HCT116 (cell line): Measurements from ENCODE around the gene SCAANT1. TPM values are rescaled to one million over a fixed set of nuclear protein-coding genes. Genes with fewer than 3 reads are reported as not detected.
A peak's percentile ranks its signal among the peaks of the same experiment; 100 is the strongest.

ENCODE experiments used
- ATAC-seq: fragments of 200-7000 bp; cut with Tn5 transposase; 2 replicates; pipeline ENCODE4 v1.9.1; 2020; ENCODE audit warnings: mild to moderate bottlenecking, moderate library complexity
- BruUV-seq: library from RNA; stranded (reverse); fragments of 400-500 nt; replicated peaks from 2 replicates; lab custom pipeline; 2021; lab: Mats Ljungman, UMichigan
- CTCF ChIA-PET: fragments of 300-600 bp; sonication (Branson Sonifier 250); formaldehyde crosslinking; loops from one replicate; lab custom pipeline; 2021; ENCODE audit warnings: antibody characterized with exemption; lab: Charles Lee
- POLR2A ChIA-PET: fragments of 300-600, 350-600 bp; sonication (Branson Sonifier 250); formaldehyde crosslinking; loops from one replicate; lab custom pipeline; 2021; ENCODE audit warnings: antibody characterized with exemption; lab: Charles Lee
- RAD21 ChIA-PET, 2 experiments: fragments of 300-600 bp; sonication (Branson Sonifier 250); formaldehyde crosslinking; loops; one replicate each; lab custom pipeline; 2023; ENCODE audit warnings: low total read pairs in 2 of 2; ENCODE audit not compliant: uncharacterized antibody in 2 of 2, unreplicated experiment in 2 of 2, low non-redundant PET in 1 of 2; lab: Charles Lee
- DNase-seq: peaks from one replicate; pipeline ENCODE4 v3.0.0-alpha.2; 2010; ENCODE audit warnings: low read depth, low spot score
- H2AFZ ChIP-seq: fragments of 200-600 bp; shearing (Covaris generic), sonication (generic); 2 replicates; pipeline ENCODE4 v1.6.1; 2017; ENCODE audit warnings: low read depth, mixed run types, mixed read lengths, antibody characterized with exemption, low read length; ENCODE audit not compliant: poor library complexity, severe bottlenecking
- H3K27ac ChIP-seq: 2 replicates; pipeline ENCODE4 v1.5.1; 2012; ENCODE audit warnings: low read depth, low read length
- H3K27me3 ChIP-seq: fragments of 200-600 bp; sonication (generic); 2 replicates; pipeline ENCODE4 v1.6.1; 2016; ENCODE audit warnings: mixed run types, low read length, mixed read lengths; ENCODE audit not compliant: insufficient read depth
- H3K36me3 ChIP-seq, 2 experiments: fragments of 200-500 bp in 1 of 2; fragments of 200-600 bp in 1 of 2; sonication (Bioruptor generic) in 1 of 2; sonication (generic) in 1 of 2; 2 replicates each; pipeline versions ENCODE4 v1.5.1 to v1.6.1; 2014 to 2016; ENCODE audit warnings: low read length in 2 of 2, inconsistent platforms in 1 of 2, mixed read lengths in 1 of 2, mixed run types in 1 of 2; ENCODE audit not compliant: insufficient read depth in 2 of 2, control insufficient read depth in 1 of 2
- H3K4me1 ChIP-seq, 2 experiments: fragments of 200-600 bp in 1 of 2; sonication (generic) in 1 of 2; 2 replicates each; pipeline versions ENCODE4 v1.5.1 to v1.6.1; 2012 to 2017; ENCODE audit warnings: low read length in 2 of 2, inconsistent platforms in 1 of 2, mild to moderate bottlenecking in 1 of 2, mixed read lengths in 1 of 2, mixed run types in 1 of 2, moderate library complexity in 1 of 2; ENCODE audit not compliant: insufficient read depth in 2 of 2, control insufficient read depth in 1 of 2
- H3K4me2 ChIP-seq: fragments of 200-600 bp; sonication (generic); 2 replicates; pipeline ENCODE4 v1.6.1; 2017; ENCODE audit warnings: mixed run types, low read length, mixed read lengths
- H3K4me3 ChIP-seq, 2 experiments: fragments of 200-600 bp in 1 of 2; sonication (generic) in 1 of 2; replicated peaks in 1 of 2; 2 replicates each; pipeline ENCODE4 v1.5.1; 2011 to 2016; ENCODE audit warnings: low read length in 2 of 2, control low read depth in 1 of 2, low read depth in 1 of 2, mild to moderate bottlenecking in 1 of 2, mixed read lengths in 1 of 2, mixed run types in 1 of 2
- H3K79me2 ChIP-seq: fragments of 200-600 bp; sonication (generic); 2 replicates; pipeline ENCODE4 v1.6.1; 2017; ENCODE audit warnings: mild to moderate bottlenecking, mixed run types, low read length, moderate library complexity, mixed read lengths; ENCODE audit not compliant: insufficient read depth
- H3K9ac ChIP-seq: fragments of 200-600 bp; sonication (generic); 2 replicates; pipeline ENCODE4 v1.6.1; 2016; ENCODE audit warnings: low read length, mixed read lengths
- H3K9me2 ChIP-seq: fragments of 200-600 bp; sonication (generic), shearing (Covaris generic); 2 replicates; pipeline ENCODE4 v1.6.1; 2017; ENCODE audit warnings: mixed run types, mild to moderate bottlenecking, moderate library complexity; ENCODE audit not compliant: insufficient read depth
- H3K9me3 ChIP-seq, 2 experiments: fragments of 200-500 bp in 1 of 2; fragments of 200-600 bp in 1 of 2; sonication (Bioruptor generic) in 1 of 2; sonication (generic) in 1 of 2; 2 replicates each; pipeline ENCODE4 v1.6.1; 2014 to 2017; ENCODE audit warnings: low read length in 2 of 2, mixed read lengths in 2 of 2, inconsistent platforms in 1 of 2, low read depth in 1 of 2, mild to moderate bottlenecking in 1 of 2, mixed run types in 1 of 2, moderate library complexity in 1 of 2; ENCODE audit not compliant: control insufficient read depth in 1 of 2, insufficient read depth in 1 of 2
- H4K20me1 ChIP-seq: fragments of 200-600 bp; sonication (generic), shearing (Covaris generic); 2 replicates; pipeline ENCODE4 v1.6.1; 2017; ENCODE audit warnings: mixed run types, mild to moderate bottlenecking, moderate library complexity; ENCODE audit not compliant: insufficient read depth
- ELF1 ChIP-seq: IDR thresholded peaks from 2 replicates; pipeline ENCODE4 v1.6.1; 2012; ENCODE audit warnings: low read depth, borderline replicate concordance
- EZH2 ChIP-seq: fragments of 200-600 bp; sonication (generic); IDR thresholded peaks from 2 replicates; pipeline ENCODE4 v1.6.1; 2017; ENCODE audit warnings: antibody characterized with exemption, mixed run types
- RAD21 ChIP-seq: IDR thresholded peaks from 2 replicates; pipeline ENCODE4 v1.6.1; 2012; ENCODE audit warnings: low read depth, mild to moderate bottlenecking
- intact Hi-C: fragments of 100-400 bp; cut with micrococcal nuclease; formaldehyde crosslinking; loops from 2 replicates; pipeline ENCODE4 v1.10.0; 2022
- total RNA-seq: library from RNA; stranded (reverse); gene quantifications from one replicate; pipeline ENCODE4 v1.2.1, GENCODE V29; 2021; ENCODE audit not compliant: unreplicated experiment
- TF ChIP-seq, protein P1 (sequence below), 3 experiments: fragments of 200-600 bp in 1 of 3; sonication (generic) in 1 of 3; IDR thresholded peaks in 2 of 3; conservative IDR thresholded peaks in 1 of 3; 2 replicates each; pipeline ENCODE4 v1.5.1; 2012 to 2017; ENCODE audit warnings: low read depth in 2 of 3, low read length in 2 of 3, antibody characterized with exemption in 1 of 3, borderline replicate concordance in 1 of 3, control low read depth in 1 of 3, mild to moderate bottlenecking in 1 of 3, mixed read lengths in 1 of 3, mixed run types in 1 of 3, moderate library complexity in 1 of 3; ENCODE audit not compliant: insufficient read depth in 1 of 3
- TF ChIP-seq, protein P2 (sequence below): IDR thresholded peaks from 2 replicates; pipeline ENCODE4 v1.6.1; 2012
- TF ChIP-seq, protein P3 (sequence below): IDR thresholded peaks from 2 replicates; pipeline ENCODE4 v1.6.1; 2011; ENCODE audit warnings: mild to moderate bottlenecking, low read length, moderate library complexity; ENCODE audit not compliant: insufficient replicate concordance; ENCODE audit errors: extremely low read depth

Gene SCAANT1
- total RNA-seq, 1 experiment from 2014 or later = not detected

DNA sequence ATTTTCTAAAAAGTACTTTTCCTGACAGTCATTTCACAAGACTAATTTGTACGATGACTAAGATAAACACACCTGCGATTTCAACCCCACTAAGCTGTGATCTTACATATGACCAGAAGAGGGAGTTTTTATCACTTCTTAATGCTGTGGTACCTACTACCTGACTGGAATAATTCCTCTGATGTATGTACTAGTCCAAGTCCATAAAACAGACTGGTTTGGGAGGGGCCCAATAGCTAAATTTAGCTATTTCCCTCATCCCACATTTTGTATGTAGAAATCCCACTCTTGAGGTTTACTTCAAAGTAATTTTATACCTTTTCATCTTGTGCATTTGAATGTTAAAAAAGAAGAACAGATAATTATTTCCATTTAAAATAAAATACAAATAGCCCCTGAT is 49.7 kb upstream of the SCAANT1 start:
- H3K9me3 ChIP-seq = no peaks in the 10 kb centered on the region
- CTCF ChIA-PET = interaction anchor here (1.0 to 1.3 kb wide), 3 partner anchors 10 to 16 kb away, joined by 3 to 4 read pairs (median 3); no protein-coding TSS in a partner anchor
- POLR2A ChIA-PET = no interaction called here
- peaks cover 59% of the 10 kb centered on the region for H3K79me2 ChIP-seq
- intact Hi-C loops = loop anchor here (1.0 kb wide), 1 partner anchor 31 kb away; no protein-coding TSS in a partner anchor
- no peaks in the 10 kb centered on the region for H3K9me2 ChIP-seq
- H4K20me1 ChIP-seq = peaks cover 4% of the 10 kb centered on the region; the same call in 1 of the 2 replicates
- H3K4me3 ChIP-seq = no peak overlapping the region
- H3K4me2 ChIP-seq = no peak overlapping the region
- H3K4me1 ChIP-seq = peaks cover 0 to 12% of the 10 kb centered on the region in 2 experiments; a peak in 3 of 4 replicates
- no peak overlapping the region for H3K9ac ChIP-seq
- no peak overlapping the region for H3K27ac ChIP-seq
- H3K36me3 ChIP-seq = no peaks in the 10 kb centered on the region
- DNase-seq = peak; percentile 39
- ATAC-seq = peak; percentile 84
- BruUV-seq = no TSS peak
- RAD21 ChIA-PET = no interaction called here
- TF ChIP-seq RAD21 (peak; percentile 44), EZH2 (no peak)
- TF ChIP-seq, protein P1, sequence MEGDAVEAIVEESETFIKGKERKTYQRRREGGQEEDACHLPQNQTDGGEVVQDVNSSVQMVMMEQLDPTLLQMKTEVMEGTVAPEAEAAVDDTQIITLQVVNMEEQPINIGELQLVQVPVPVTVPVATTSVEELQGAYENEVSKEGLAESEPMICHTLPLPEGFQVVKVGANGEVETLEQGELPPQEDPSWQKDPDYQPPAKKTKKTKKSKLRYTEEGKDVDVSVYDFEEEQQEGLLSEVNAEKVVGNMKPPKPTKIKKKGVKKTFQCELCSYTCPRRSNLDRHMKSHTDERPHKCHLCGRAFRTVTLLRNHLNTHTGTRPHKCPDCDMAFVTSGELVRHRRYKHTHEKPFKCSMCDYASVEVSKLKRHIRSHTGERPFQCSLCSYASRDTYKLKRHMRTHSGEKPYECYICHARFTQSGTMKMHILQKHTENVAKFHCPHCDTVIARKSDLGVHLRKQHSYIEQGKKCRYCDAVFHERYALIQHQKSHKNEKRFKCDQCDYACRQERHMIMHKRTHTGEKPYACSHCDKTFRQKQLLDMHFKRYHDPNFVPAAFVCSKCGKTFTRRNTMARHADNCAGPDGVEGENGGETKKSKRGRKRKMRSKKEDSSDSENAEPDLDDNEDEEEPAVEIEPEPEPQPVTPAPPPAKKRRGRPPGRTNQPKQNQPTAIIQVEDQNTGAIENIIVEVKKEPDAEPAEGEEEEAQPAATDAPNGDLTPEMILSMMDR (IDR thresholded peaks at IDR 0.05 in 2 of 3, conservative IDR thresholded peaks at IDR 0.05 in 1 of 3; ENCODE audit: borderline replicate concordance in 1 of 3, insufficient read depth in 1 of 3, low read depth in 2 of 3, low read length in 2 of 3) = peak; percentile 35 to 55 (median 51); a peak in 5 of 6 replicates
- TF ChIP-seq, all 23 proteins: peak for 2
- no peak overlapping the region for H2AFZ ChIP-seq
- H3K27me3 ChIP-seq = no peaks in the 10 kb centered on the region

DNA sequence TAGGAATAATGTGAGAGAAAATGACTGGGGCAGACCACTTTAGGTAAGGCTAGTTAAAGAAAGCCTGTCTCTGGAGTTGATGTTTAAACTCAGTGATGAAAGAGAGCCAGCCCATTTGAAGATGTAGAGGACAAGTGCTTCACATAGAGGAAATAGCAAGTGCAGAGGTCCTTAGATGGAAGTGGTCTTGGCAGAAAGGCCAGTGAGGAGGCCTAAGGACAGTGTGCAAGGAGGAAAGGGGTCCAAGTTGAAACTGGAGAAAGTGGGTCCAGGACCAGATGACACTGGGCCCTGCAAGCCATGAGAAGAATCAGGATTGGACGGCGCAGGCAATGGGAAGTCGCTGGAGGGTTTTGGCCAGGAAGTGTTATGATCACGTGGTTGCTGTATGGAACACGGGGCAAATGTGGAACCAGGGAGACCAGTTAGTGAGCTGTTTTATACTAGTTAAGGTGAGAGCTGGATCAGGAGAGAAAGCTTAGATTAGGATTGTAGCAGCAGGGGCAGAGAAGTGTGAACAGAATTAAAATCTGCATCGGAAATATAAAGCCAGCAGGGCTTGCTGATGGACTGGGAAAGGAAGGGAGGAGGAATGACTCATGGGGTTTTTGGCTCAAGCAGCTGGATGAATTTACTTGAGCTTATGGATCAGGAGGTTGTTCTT is 48.0 kb upstream of the SCAANT1 start:
- Histone ChIP-seq H3K79me2 (peaks cover 53% of the 10 kb centered on the region), H3K4me3 (peak overlapping the region; percentile 13 to 43), H4K20me1 (no peaks in the 10 kb centered on the region), H3K4me1 (peaks cover 0 to 12% of the 10 kb centered on the region in 2 experiments; a peak in 3 of 4 replicates), H3K36me3 (no peaks in the 10 kb centered on the region), H2AFZ (no peak overlapping the region), H3K27ac (peak overlapping the region; percentile 41; the same call in 1 of the 2 replicates), H3K9ac (peak overlapping the region; percentile 26; the same call in 1 of the 2 replicates), H3K4me2 (peak overlapping the region; percentile 66), H3K9me3 (no peaks in the 10 kb centered on the region), H3K27me3 (no peaks in the 10 kb centered on the region), H3K9me2 (no peaks in the 10 kb centered on the region)
- ChIA-PET RAD21 (no interaction called here), POLR2A (no interaction called here), CTCF (interaction anchor here (0.6 to 0.7 kb wide), 3 partner anchors 10 to 19 kb away, joined by 4 to 6 read pairs (median 5); no protein-coding TSS in a partner anchor)
- DNase-seq = peak; percentile 4
- intact Hi-C loops = no loop called here
- no TSS peak for BruUV-seq
- TF ChIP-seq, protein P1 (IDR thresholded peaks at IDR 0.05 in 2 of 3, conservative IDR thresholded peaks at IDR 0.05 in 1 of 3; ENCODE audit: borderline replicate concordance in 1 of 3, insufficient read depth in 1 of 3, low read depth in 2 of 3, low read length in 2 of 3) = no peak
- 0 out of 2 replicates have a peak, but pooled peaks have one; percentile 14 for TF ChIP-seq ELF1
- TF ChIP-seq, protein P2, sequence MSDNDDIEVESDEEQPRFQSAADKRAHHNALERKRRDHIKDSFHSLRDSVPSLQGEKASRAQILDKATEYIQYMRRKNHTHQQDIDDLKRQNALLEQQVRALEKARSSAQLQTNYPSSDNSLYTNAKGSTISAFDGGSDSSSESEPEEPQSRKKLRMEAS = 0 out of 2 replicates have a peak, but pooled peaks have one; percentile 14
- TF ChIP-seq, protein P3, sequence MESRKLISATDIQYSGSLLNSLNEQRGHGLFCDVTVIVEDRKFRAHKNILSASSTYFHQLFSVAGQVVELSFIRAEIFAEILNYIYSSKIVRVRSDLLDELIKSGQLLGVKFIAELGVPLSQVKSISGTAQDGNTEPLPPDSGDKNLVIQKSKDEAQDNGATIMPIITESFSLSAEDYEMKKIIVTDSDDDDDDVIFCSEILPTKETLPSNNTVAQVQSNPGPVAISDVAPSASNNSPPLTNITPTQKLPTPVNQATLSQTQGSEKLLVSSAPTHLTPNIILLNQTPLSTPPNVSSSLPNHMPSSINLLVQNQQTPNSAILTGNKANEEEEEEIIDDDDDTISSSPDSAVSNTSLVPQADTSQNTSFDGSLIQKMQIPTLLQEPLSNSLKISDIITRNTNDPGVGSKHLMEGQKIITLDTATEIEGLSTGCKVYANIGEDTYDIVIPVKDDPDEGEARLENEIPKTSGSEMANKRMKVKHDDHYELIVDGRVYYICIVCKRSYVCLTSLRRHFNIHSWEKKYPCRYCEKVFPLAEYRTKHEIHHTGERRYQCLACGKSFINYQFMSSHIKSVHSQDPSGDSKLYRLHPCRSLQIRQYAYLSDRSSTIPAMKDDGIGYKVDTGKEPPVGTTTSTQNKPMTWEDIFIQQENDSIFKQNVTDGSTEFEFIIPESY = no peak
- ATAC-seq = peak; percentile 81
